HepG2 (cell line): Measurements from ENCODE around the gene ZXDC. TPM values are rescaled to one million over a fixed set of nuclear protein-coding genes. Genes with fewer than 3 reads are reported as not detected.

Source experiments
- ATAC-seq: fragments of 200-7000 bp; cut with Tn5 transposase; 3 replicates; pipeline ENCODE4 v1.9.1; 2020; ENCODE audit warnings: mild to moderate bottlenecking, moderate library complexity
- BruUV-seq: library from RNA; stranded (reverse); fragments of 400-500 nt; replicated peaks from 2 replicates; lab custom pipeline; 2021; lab: Mats Ljungman, UMichigan
- CTCF ChIA-PET: fragments of 300-600 bp; formaldehyde crosslinking; extraction: SDS; loops from one replicate; lab custom pipeline; 2021; ENCODE audit warnings: low total read pairs, inconsistent platforms, low intra/inter-chr PET ratio; lab: Yijun Ruan, JAX
- POLR2A ChIA-PET: fragments of 350-600 bp; sonication (Branson Sonifier 250); formaldehyde crosslinking; loops from one replicate; lab custom pipeline; 2020; ENCODE audit warnings: antibody characterized with exemption, inconsistent platforms; lab: Yijun Ruan, JAX
- DNase-seq: peaks from one replicate; pipeline ENCODE4 v3.0.0-alpha.2; 2015; ENCODE audit warnings: low spot score
- FAIRE-seq: peaks from 3 replicates; lab custom pipeline; 2011; peaks lifted over from hg19 to GRCh38; lab: Jason Lieb, UNC
- H2AFZ ChIP-seq: one replicate; pipeline ENCODE4 v1.6.1; 2011; ENCODE audit warnings: low read length, inconsistent platforms
- H3K27ac ChIP-seq: fragments of 300-600 bp; 3 replicates; pipeline ENCODE4 v1.8.0; 2011; ENCODE audit warnings: mixed run types, mild to moderate bottlenecking, mixed read lengths, low read length, inconsistent platforms; ENCODE audit not compliant: insufficient read depth; ENCODE audit errors: extremely low read length
- H3K27me3 ChIP-seq, 2 experiments: fragments of 200-600 bp in 1 of 2; 2 replicates in 1 of 2; 3 replicates in 1 of 2; pipeline versions ENCODE4 v1.6.0 to v1.8.0; 2011; ENCODE audit warnings: low read length in 2 of 2, mild to moderate bottlenecking in 2 of 2, moderate library complexity in 2 of 2, inconsistent platforms in 1 of 2; ENCODE audit not compliant: insufficient read depth in 2 of 2, control insufficient read depth in 1 of 2
- H3K36me3 ChIP-seq, 2 experiments: fragments of 200-600 bp in 1 of 2; replicated peaks in 1 of 2; 2 replicates in 1 of 2; 3 replicates in 1 of 2; pipeline versions ENCODE4 v1.5.1 to v1.8.0; 2011; ENCODE audit warnings: low read length in 2 of 2, inconsistent platforms in 1 of 2; ENCODE audit not compliant: insufficient read depth in 2 of 2, control insufficient read depth in 1 of 2
- H3K4me1 ChIP-seq: 2 replicates; pipeline ENCODE4 v1.5.1; 2012; ENCODE audit warnings: low read length, inconsistent platforms; ENCODE audit not compliant: insufficient read depth
- H3K4me2 ChIP-seq: 2 replicates; pipeline ENCODE4 v1.6.0; 2011; ENCODE audit warnings: low read depth, low read length, inconsistent platforms
- H3K4me3 ChIP-seq, 3 experiments: fragments of 200-600 bp in 1 of 3; sonication (generic), shearing (Covaris generic) in 1 of 3; replicated peaks in 1 of 3; 2 replicates each; pipeline ENCODE4 v1.5.1; 2011 to 2016; ENCODE audit warnings: low read length in 3 of 3, inconsistent platforms in 2 of 3, low read depth in 2 of 3, mild to moderate bottlenecking in 2 of 3, control low read depth in 1 of 3, mixed read lengths in 1 of 3; ENCODE audit not compliant: insufficient read depth in 1 of 3
- H3K79me2 ChIP-seq: one replicate; pipeline ENCODE4 v1.6.1; 2011; ENCODE audit warnings: low read length, inconsistent platforms; ENCODE audit not compliant: insufficient read depth
- H3K9ac ChIP-seq: 2 replicates; pipeline ENCODE4 v1.6.0; 2011; ENCODE audit warnings: mild to moderate bottlenecking, low read depth, low read length, inconsistent platforms; ENCODE audit not compliant: insufficient read depth
- H3K9me3 ChIP-seq: 2 replicates; pipeline ENCODE4 v1.5.1; 2012; ENCODE audit warnings: mild to moderate bottlenecking, low read length
- H4K20me1 ChIP-seq: 2 replicates; pipeline ENCODE4 v1.6.0; 2011; ENCODE audit warnings: inconsistent platforms, mild to moderate bottlenecking, low read length, moderate library complexity; ENCODE audit not compliant: insufficient read depth
- ARNT2 ChIP-seq: sonication (generic); formaldehyde crosslinking; IDR thresholded peaks from 2 replicates; pipeline ENCODE4 v1.8.0; 2022; ENCODE audit warnings: mild to moderate bottlenecking, low read depth, missing genetic modification reagents, moderate library complexity
- DMTF1 ChIP-seq: sonication (generic); formaldehyde crosslinking; IDR thresholded peaks from 2 replicates; pipeline ENCODE4 v1.4.0; 2020; ENCODE audit warnings: mild to moderate bottlenecking, missing genetic modification reagents
- FOXP1 ChIP-seq, 2 experiments: fragments of 450-650 bp in 1 of 2; IDR thresholded peaks; 2 replicates each; pipeline ENCODE4 v1.6.1; 2017 to 2018; ENCODE audit warnings: antibody characterized with exemption in 1 of 2
- HHEX ChIP-seq: IDR thresholded peaks from 2 replicates; pipeline ENCODE4 v1.6.1; 2016; ENCODE audit warnings: control low read depth
- MATR3 ChIP-seq: sonication (generic); formaldehyde crosslinking; IDR thresholded peaks from 2 replicates; pipeline ENCODE4 v1.4.0; 2020; ENCODE audit warnings: missing genetic modification reagents
- MED1 ChIP-seq: sonication (generic); formaldehyde crosslinking; IDR thresholded peaks from 2 replicates; pipeline ENCODE4 v1.4.0; 2020; ENCODE audit warnings: missing genetic modification reagents
- RFX5 ChIP-seq: IDR thresholded peaks from 2 replicates; pipeline ENCODE4 v1.6.1; 2011; ENCODE audit warnings: low read depth, low read length, improper control_type of control experiment
- SAFB2 ChIP-seq: sonication (generic); formaldehyde crosslinking; IDR thresholded peaks from 2 replicates; pipeline ENCODE4 v1.5.1; 2020; ENCODE audit warnings: missing genetic modification reagents, low read depth, mild to moderate bottlenecking, borderline replicate concordance
- SMARCE1 ChIP-seq: fragments of 450-650 bp; IDR thresholded peaks from 2 replicates; pipeline ENCODE4 v1.6.1; 2017; ENCODE audit warnings: borderline replicate concordance
- SMC3 ChIP-seq: IDR thresholded peaks from 2 replicates; pipeline ENCODE4 v1.6.1; 2011; ENCODE audit warnings: low read length, improper control_type of control experiment
- ZKSCAN1 ChIP-seq: fragments of 150-350 bp; IDR thresholded peaks from 2 replicates; pipeline ENCODE4 v1.6.1; 2014; ENCODE audit warnings: low read length
- ZNF101 ChIP-seq: sonication (generic); formaldehyde crosslinking; IDR thresholded peaks from 2 replicates; pipeline ENCODE4 v1.4.0; 2020; ENCODE audit warnings: mild to moderate bottlenecking, low read depth, missing genetic modification reagents, borderline replicate concordance
- ZNF510 ChIP-seq: sonication (generic); formaldehyde crosslinking; IDR thresholded peaks from 2 replicates; pipeline ENCODE4 v1.4.0; 2020; ENCODE audit warnings: low read depth, mild to moderate bottlenecking, missing genetic modification reagents
- ZNF670 ChIP-seq: sonication (generic); formaldehyde crosslinking; IDR thresholded peaks from 2 replicates; pipeline ENCODE4 v1.8.0; 2022; ENCODE audit warnings: mild to moderate bottlenecking, missing genetic modification reagents, borderline replicate concordance
- ZNF703 ChIP-seq: sonication (generic); formaldehyde crosslinking; IDR thresholded peaks from 2 replicates; pipeline ENCODE4 v1.5.1; 2020; ENCODE audit warnings: missing genetic modification reagents, mild to moderate bottlenecking, moderate library complexity, borderline replicate concordance
- ZNF891 ChIP-seq: sonication (generic); formaldehyde crosslinking; IDR thresholded peaks from 2 replicates; pipeline ENCODE4 v1.5.0; 2020; ENCODE audit warnings: mild to moderate bottlenecking, missing genetic modification reagents
- WGBS: methylation state at CpG from one replicate; pipeline ENCODE4 v1.1.6; 2017; ENCODE audit warnings: low lambda C conversion rate; 5-methylcytosine and 5-hydroxymethylcytosine counted together
- in situ Hi-C: cut with HindIII; loops from 2 replicates; pipeline ENCODE4 v1.10.0; 2017; ENCODE audit warnings: low pct_unique_long_range_greater_than_20kb; ENCODE audit not compliant: extremely low pct_ligation_motif_present
- intact Hi-C: fragments of 100-400 bp; cut with micrococcal nuclease; formaldehyde crosslinking; loops from one replicate; pipeline ENCODE4 v1.10.0; 2022; ENCODE audit not compliant: unreplicated experiment
- polyA plus RNA-seq, 8 experiments: library from polyadenylated mRNA; depleted of rRNA in 3 of 8; stranded (reverse) in 7 of 8; unstranded in 1 of 8; fragments of >200 nt; fragmentation: Illumina TruSeq in 4 of 8; extraction: Trizol in 4 of 8; gene quantifications; 2 replicates each; pipeline versions ENCODE4 v1.2.1 to v1.2.3, GENCODE V29; 2011 to 2016; ENCODE audit warnings: low read depth in 4 of 8, missing spikeins in 1 of 8, mixed read lengths in 1 of 8; ENCODE audit not compliant: insufficient read depth in 1 of 8
- total RNA-seq, 5 experiments: library from RNA; depleted of rRNA; stranded (reverse); fragments of >200 nt; fragmentation: Illumina TruSeq; extraction: Trizol; gene quantifications; 2 replicates each; pipeline ENCODE4 v1.2.3, GENCODE V29; 2016; ENCODE audit warnings: low read depth in 1 of 5
- TF ChIP-seq, protein P1 (sequence below): IDR thresholded peaks from 2 replicates; pipeline ENCODE4 v1.6.1; 2016; ENCODE audit warnings: mild to moderate bottlenecking
- TF ChIP-seq, protein P2 (sequence below): sonication (generic); formaldehyde crosslinking; conservative IDR thresholded peaks from 2 replicates; pipeline ENCODE4 v1.8.1; 2023; ENCODE audit warnings: missing genetic modification reagents
- TF ChIP-seq, protein P3 (sequence below): sonication (generic); formaldehyde crosslinking; IDR thresholded peaks from 2 replicates; pipeline ENCODE4 v1.8.0; 2022; ENCODE audit warnings: mild to moderate bottlenecking, missing genetic modification reagents, moderate library complexity

The ZXDC gene
- total and polyA plus RNA-seq, 2 of the 13 experiments (the other 11 are each of a cell fraction or from before 2014, with no cell fraction given), result 17.6 to 21.2 TPM

DNA sequence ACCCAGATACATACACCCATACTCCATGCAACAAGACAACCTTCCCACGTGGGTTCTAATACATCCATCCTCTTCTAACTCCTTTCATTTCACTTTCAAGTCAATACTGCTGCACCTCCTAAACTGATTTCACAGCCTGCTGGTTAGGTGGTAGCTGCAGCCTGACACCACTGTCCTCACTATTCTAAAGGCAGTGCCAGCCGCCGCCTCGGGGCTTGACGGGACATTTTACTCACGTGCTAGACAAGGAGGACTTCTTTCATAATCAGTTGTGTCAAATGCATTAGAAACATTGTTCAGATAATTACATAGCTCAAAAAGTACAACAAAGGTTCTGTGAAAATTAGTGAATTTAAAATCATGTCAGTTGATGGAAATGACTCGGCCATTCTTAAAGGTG lies 35.6 kb upstream of the ZXDC start (continued):
- TF ChIP-seq, protein P1, sequence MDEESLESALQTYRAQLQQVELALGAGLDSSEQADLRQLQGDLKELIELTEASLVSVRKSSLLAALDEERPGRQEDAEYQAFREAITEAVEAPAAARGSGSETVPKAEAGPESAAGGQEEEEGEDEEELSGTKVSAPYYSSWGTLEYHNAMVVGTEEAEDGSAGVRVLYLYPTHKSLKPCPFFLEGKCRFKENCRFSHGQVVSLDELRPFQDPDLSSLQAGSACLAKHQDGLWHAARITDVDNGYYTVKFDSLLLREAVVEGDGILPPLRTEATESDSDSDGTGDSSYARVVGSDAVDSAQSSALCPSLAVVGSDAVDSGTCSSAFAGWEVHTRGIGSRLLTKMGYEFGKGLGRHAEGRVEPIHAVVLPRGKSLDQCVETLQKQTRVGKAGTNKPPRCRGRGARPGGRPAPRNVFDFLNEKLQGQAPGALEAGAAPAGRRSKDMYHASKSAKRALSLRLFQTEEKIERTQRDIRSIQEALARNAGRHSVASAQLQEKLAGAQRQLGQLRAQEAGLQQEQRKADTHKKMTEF (CRISPR knock-in tag), result no peak
- TF ChIP-seq SMC3, result no peak

- Histone ChIP-seq H3K4me2 (no peak overlapping the region), H3K9me3 (no peaks in the 10 kb centered on the region), H3K27me3 (peaks cover 0 to 3% of the 10 kb centered on the region in 2 experiments; a peak in 1 of 5 replicates), H3K36me3 (no peaks in the 10 kb centered on the region), H3K27ac (no peak overlapping the region), H3K4me3 (no peak overlapping the region), H2AFZ (no peak overlapping the region), H3K79me2 (no peaks in the 10 kb centered on the region), H4K20me1 (no peaks in the 10 kb centered on the region), H3K4me1 (peaks cover 8% of the 10 kb centered on the region; the same call in 1 of the 2 replicates), H3K9ac (no peak overlapping the region)
- ATAC-seq, result peak; percentile 15
- in situ Hi-C loops, result no loop called here
- POLR2A ChIA-PET, result interaction anchor here (1.3 kb wide), 1 partner anchor 8 kb away, joined by 3 read pairs; no protein-coding TSS in a partner anchor
- FAIRE-seq, result no peak
- BruUV-seq, result no TSS peak
- CTCF ChIA-PET, result no interaction called here
- intact Hi-C loops, result no loop called here
- no peak for DNase-seq
- WGBS, result 43% methylated on average over 4 of the region's 22 CpGs
- TF ChIP-seq DMTF1 (no peak), MATR3 (CRISPR knock-in tag) (no peak), FOXP1 (IDR thresholded peaks at IDR 0.05) (no peak), FOXP1 (CRISPR knock-in tag; IDR thresholded peaks at IDR 0.05) (no peak), ZNF670 (CRISPR knock-in tag) (no peak), ZNF101 (CRISPR knock-in tag) (no peak), ZNF703 (CRISPR knock-in tag) (no peak), SAFB2 (CRISPR knock-in tag) (no peak), SMARCE1 (no peak), ZKSCAN1 (no peak), RFX5 (no peak), ZNF510 (CRISPR knock-in tag) (no peak), ZNF891 (CRISPR knock-in tag) (no peak), MED1 (CRISPR knock-in tag) (no peak), HHEX (CRISPR knock-in tag) (no peak), ARNT2 (no peak)
- TF ChIP-seq, protein P2, sequence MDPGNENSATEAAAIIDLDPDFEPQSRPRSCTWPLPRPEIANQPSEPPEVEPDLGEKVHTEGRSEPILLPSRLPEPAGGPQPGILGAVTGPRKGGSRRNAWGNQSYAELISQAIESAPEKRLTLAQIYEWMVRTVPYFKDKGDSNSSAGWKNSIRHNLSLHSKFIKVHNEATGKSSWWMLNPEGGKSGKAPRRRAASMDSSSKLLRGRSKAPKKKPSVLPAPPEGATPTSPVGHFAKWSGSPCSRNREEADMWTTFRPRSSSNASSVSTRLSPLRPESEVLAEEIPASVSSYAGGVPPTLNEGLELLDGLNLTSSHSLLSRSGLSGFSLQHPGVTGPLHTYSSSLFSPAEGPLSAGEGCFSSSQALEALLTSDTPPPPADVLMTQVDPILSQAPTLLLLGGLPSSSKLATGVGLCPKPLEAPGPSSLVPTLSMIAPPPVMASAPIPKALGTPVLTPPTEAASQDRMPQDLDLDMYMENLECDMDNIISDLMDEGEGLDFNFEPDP (CRISPR knock-in tag), result no peak
- TF ChIP-seq, protein P3, sequence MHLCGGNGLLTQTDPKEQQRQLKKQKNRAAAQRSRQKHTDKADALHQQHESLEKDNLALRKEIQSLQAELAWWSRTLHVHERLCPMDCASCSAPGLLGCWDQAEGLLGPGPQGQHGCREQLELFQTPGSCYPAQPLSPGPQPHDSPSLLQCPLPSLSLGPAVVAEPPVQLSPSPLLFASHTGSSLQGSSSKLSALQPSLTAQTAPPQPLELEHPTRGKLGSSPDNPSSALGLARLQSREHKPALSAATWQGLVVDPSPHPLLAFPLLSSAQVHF (CRISPR knock-in tag), result no peak
Observed at GRCh38 chr3:126510308-126510910, 34.7 kb upstream of the ZXDC start.
